H1 (cell line): Measurements from ENCODE around the gene CHST1. TPM values are rescaled to one million over a fixed set of nuclear protein-coding genes. Genes with fewer than 3 reads are reported as not detected.

Experiments
- CTCF ChIA-PET: fragments of 300-600 bp; sonication (Branson Sonifier 250); formaldehyde crosslinking; loops from one replicate; lab custom pipeline; 2021; ENCODE audit not compliant: partially characterized antibody; lab: Charles Lee
- POLR2A ChIA-PET: fragments of 300-600 bp; sonication (Branson Sonifier 250); formaldehyde crosslinking; loops from one replicate; lab custom pipeline; 2021; ENCODE audit warnings: inconsistent platforms; ENCODE audit not compliant: partially characterized antibody; lab: Charles Lee
- DNase-seq, 2 experiments: peaks; one replicate each; pipeline versions ENCODE4 v3.0.0 to v3.0.0-alpha.2; 2010 to 2022; ENCODE audit warnings: low spot score in 2 of 2, low read depth in 1 of 2, mixed read lengths in 1 of 2
- FAIRE-seq: peaks from 2 replicates; lab custom pipeline; 2011; peaks lifted over from hg19 to GRCh38; lab: Jason Lieb, UNC
- H2AFZ ChIP-seq: 2 replicates; pipeline ENCODE4 v1.8.1; 2012; ENCODE audit warnings: low read length, inconsistent platforms
- H2AK5ac ChIP-seq: 2 replicates; pipeline ENCODE4 v1.6.1; 2013; ENCODE audit warnings: low read depth, low read length
- H2BK120ac ChIP-seq: replicated peaks from 2 replicates; pipeline ENCODE3; 2013; ENCODE audit warnings: low read depth, low read length, inconsistent platforms
- H2BK12ac ChIP-seq: 2 replicates; pipeline ENCODE4 v1.6.1; 2013; ENCODE audit warnings: low read depth, low read length
- H2BK15ac ChIP-seq: 2 replicates; pipeline ENCODE4 v1.6.1; 2013; ENCODE audit warnings: low read length
- H2BK20ac ChIP-seq: 2 replicates; pipeline ENCODE4 v1.6.1; 2013; ENCODE audit warnings: low read length
- H2BK5ac ChIP-seq: 2 replicates; pipeline ENCODE4 v1.6.1; 2013; ENCODE audit warnings: low read depth, low read length
- H3K14ac ChIP-seq: 2 replicates; pipeline ENCODE4 v1.6.1; 2013; ENCODE audit warnings: inconsistent platforms; ENCODE audit not compliant: insufficient read length
- H3K18ac ChIP-seq: 2 replicates; pipeline ENCODE4 v1.6.1; 2013; ENCODE audit warnings: low read length; ENCODE audit errors: extremely low read depth
- H3K23ac ChIP-seq: 2 replicates; pipeline ENCODE4 v1.6.1; 2013; ENCODE audit warnings: inconsistent platforms; ENCODE audit not compliant: insufficient read length
- H3K23me2 ChIP-seq: 2 replicates; pipeline ENCODE4 v1.6.1; 2013; ENCODE audit warnings: low read depth, low read length
- H3K27ac ChIP-seq: 2 replicates; pipeline ENCODE4 v1.6.1; 2011; ENCODE audit warnings: low read depth, low read length, inconsistent platforms
- H3K27me3 ChIP-seq, 4 experiments: replicated peaks in 1 of 4; 1 replicate in 1 of 4; 2 replicates in 3 of 4; pipeline versions ENCODE4 v1.6.1 to v1.8.1; 2011 to 2013; ENCODE audit warnings: low read length in 3 of 4, mild to moderate bottlenecking in 3 of 4, inconsistent platforms in 2 of 4, mixed read lengths in 2 of 4, moderate library complexity in 1 of 4; ENCODE audit not compliant: control insufficient read depth in 3 of 4, insufficient read depth in 3 of 4; ENCODE audit errors: extremely low read depth in 1 of 4
- H3K36me3 ChIP-seq, 4 experiments: 2 replicates each; pipeline versions ENCODE4 v1.6.1 to v1.8.1; 2011 to 2013; ENCODE audit warnings: mild to moderate bottlenecking in 4 of 4, low read length in 3 of 4, moderate library complexity in 2 of 4, control low read depth in 1 of 4, inconsistent platforms in 1 of 4; ENCODE audit not compliant: insufficient read depth in 4 of 4, control insufficient read depth in 2 of 4
- H3K4ac ChIP-seq: replicated peaks from 2 replicates; pipeline ENCODE3; 2013; ENCODE audit warnings: low read length, low read depth, mixed read lengths, inconsistent platforms; ENCODE audit not compliant: insufficient read length
- H3K4me1 ChIP-seq, 4 experiments: replicated peaks in 1 of 4; 1 replicate in 1 of 4; 2 replicates in 3 of 4; pipeline versions ENCODE4 v1.6.1 to v1.8.1; 2011 to 2013; ENCODE audit warnings: low read length in 3 of 4, inconsistent platforms in 2 of 4, mixed read lengths in 1 of 4; ENCODE audit not compliant: insufficient read depth in 4 of 4, control insufficient read depth in 3 of 4
- H3K4me2 ChIP-seq, 2 experiments: 2 replicates each; pipeline versions ENCODE4 v1.6.1 to v1.8.1; 2011 to 2013; ENCODE audit warnings: low read depth in 2 of 2, low read length in 2 of 2, control low read depth in 1 of 2, inconsistent platforms in 1 of 2, mild to moderate bottlenecking in 1 of 2; ENCODE audit not compliant: insufficient read depth in 1 of 2
- H3K4me3 ChIP-seq, 4 experiments: fragments of 200-600, 300-600 bp in 1 of 4; sonication (generic), shearing (Covaris generic), sonication (Bioruptor Twin) in 1 of 4; 2 replicates each; pipeline versions ENCODE4 v1.5.1 to v1.8.1; 2011 to 2016; ENCODE audit warnings: low read length in 4 of 4, low read depth in 3 of 4, control low read depth in 2 of 4, inconsistent platforms in 2 of 4, mild to moderate bottlenecking in 2 of 4, mixed read lengths in 1 of 4, moderate library complexity in 1 of 4; ENCODE audit not compliant: insufficient read depth in 2 of 4; ENCODE audit errors: extremely low read depth in 1 of 4
- H3K56ac ChIP-seq: replicated peaks from 2 replicates; pipeline ENCODE3; 2013; ENCODE audit warnings: low read depth, mild to moderate bottlenecking, mixed read lengths, low read length, inconsistent platforms; ENCODE audit not compliant: insufficient read length
- H3K79me1 ChIP-seq: 2 replicates; pipeline ENCODE4 v1.6.1; 2013; ENCODE audit warnings: low read depth, low read length, control low read depth
- H3K79me2 ChIP-seq, 2 experiments: 2 replicates each; pipeline versions ENCODE4 v1.6.1 to v1.8.1; 2012 to 2013; ENCODE audit warnings: low read length in 2 of 2, mild to moderate bottlenecking in 2 of 2, inconsistent platforms in 1 of 2; ENCODE audit not compliant: insufficient read depth in 2 of 2, control insufficient read depth in 1 of 2
- H3K9ac ChIP-seq, 4 experiments: replicated peaks in 1 of 4; 1 replicate in 1 of 4; 2 replicates in 3 of 4; pipeline versions ENCODE4 v1.6.1 to v1.8.1; 2011 to 2013; ENCODE audit warnings: low read depth in 3 of 4, low read length in 3 of 4, control low read depth in 2 of 4, mild to moderate bottlenecking in 2 of 4, moderate library complexity in 2 of 4, inconsistent platforms in 1 of 4; ENCODE audit errors: extremely low read depth in 1 of 4
- H3K9me3 ChIP-seq, 2 experiments: 2 replicates each; pipeline versions ENCODE4 v1.6.1 to v1.8.1; 2012 to 2013; ENCODE audit warnings: mild to moderate bottlenecking in 2 of 2, moderate library complexity in 2 of 2, control low read depth in 1 of 2, inconsistent platforms in 1 of 2, low read depth in 1 of 2, low read length in 1 of 2, mixed read lengths in 1 of 2; ENCODE audit not compliant: insufficient read depth in 2 of 2
- H4K20me1 ChIP-seq, 2 experiments: replicated peaks in 1 of 2; 2 replicates each; pipeline versions ENCODE3 to v1.8.1; 2011 to 2013; ENCODE audit warnings: inconsistent platforms in 2 of 2, low read length in 2 of 2, mild to moderate bottlenecking in 1 of 2; ENCODE audit not compliant: insufficient read depth in 2 of 2, control insufficient read depth in 1 of 2
- H4K5ac ChIP-seq: 2 replicates; pipeline ENCODE4 v1.6.1; 2013; ENCODE audit warnings: low read length, low read depth, mixed read lengths, inconsistent platforms; ENCODE audit not compliant: insufficient read length
- H4K8ac ChIP-seq: 2 replicates; pipeline ENCODE4 v1.8.0; 2013; ENCODE audit warnings: mild to moderate bottlenecking, moderate library complexity, low read length, inconsistent platforms; ENCODE audit not compliant: insufficient read depth; ENCODE audit errors: extremely low read depth
- H4K91ac ChIP-seq: replicated peaks from 2 replicates; pipeline ENCODE3; 2013; ENCODE audit warnings: low read length, mixed read lengths, inconsistent platforms; ENCODE audit not compliant: insufficient read length
- HDAC2 ChIP-seq, 2 experiments: fragments of 300-600 bp in 1 of 2; sonication (generic) in 1 of 2; IDR thresholded peaks; 2 replicates each; pipeline ENCODE4 v1.6.1; 2011 to 2012; ENCODE audit warnings: low read depth in 2 of 2, low read length in 2 of 2, mild to moderate bottlenecking in 2 of 2, moderate library complexity in 2 of 2, borderline replicate concordance in 1 of 2, inconsistent platforms in 1 of 2
- SIN3A ChIP-seq, 2 experiments: IDR thresholded peaks in 1 of 2; conservative IDR thresholded peaks in 1 of 2; 2 replicates each; pipeline ENCODE4 v1.6.1; 2011 to 2012; ENCODE audit warnings: low read length in 2 of 2, improper control_type of control experiment in 1 of 2, low read depth in 1 of 2, mild to moderate bottlenecking in 1 of 2
- SUZ12 ChIP-seq: fragments of 200-600 bp; sonication (generic); IDR thresholded peaks from 2 replicates; pipeline ENCODE4 v1.6.1; 2012; ENCODE audit warnings: mild to moderate bottlenecking, inconsistent platforms, low read length, moderate library complexity, mixed read lengths
- WGBS, 2 experiments: shearing (Covaris generic) in 1 of 2; methylation state at CpG; one replicate each; pipeline versions ENCODE4 v1.1.6 to v1.1.7; 2013 to 2015; ENCODE audit warnings: low lambda C conversion rate in 2 of 2, mixed read lengths in 2 of 2, inconsistent platforms in 1 of 2, low coverage in 1 of 2, missing lambda C conversion rate in 1 of 2; ENCODE audit not compliant: insufficient replicate concordance in 2 of 2, insufficient coverage in 1 of 2, insufficient read length in 1 of 2; ENCODE audit errors: extremely low coverage in 1 of 2, missing lambda C conversion rate in 1 of 2; 5-methylcytosine and 5-hydroxymethylcytosine counted together
- polyA plus RNA-seq, 7 experiments: library from polyadenylated mRNA; depleted of rRNA in 3 of 7; stranded (reverse) in 5 of 7; unstranded in 2 of 7; fragments of >200 nt in 5 of 7; fragments of 200-250 nt in 2 of 7; gene quantifications; 1 replicate in 5 of 7; 2 replicates in 1 of 7; 4 replicates in 1 of 7; pipeline versions ENCODE4 v1.2.1 to v1.2.3, GENCODE V29; 2011 to 2013; ENCODE audit warnings: missing spikeins in 2 of 7, mixed read lengths in 2 of 7
- total RNA-seq: library from RNA; stranded (reverse); fragmentation: NEBNext Ultra II Directional; extraction: Animal tissue kit (Norgen Biotek cat#: 25700); gene quantifications from 2 replicates; pipeline ENCODE4 v1.2.1, GENCODE V29; 2021

CHST1 gene
- total and polyA plus RNA-seq, 2 of the 8 experiments (the other 6 are each of a cell fraction or from before 2014, with no cell fraction given) = 1.6 to 3.8 TPM

- CTCF ChIA-PET = interaction anchor here (1.0 to 2.2 kb wide), 8 partner anchors 11 to 61 kb away, joined by 3 to 9 read pairs (median 4); no protein-coding TSS in a partner anchor
These were observed 45.1 kb upstream of the CHST1 start for GRCh38 chr11:45710561-45710960.

More at GRCh38 chr11:45710561-45710960, 45.1 kb upstream of the CHST1 start:
- H2BK120ac ChIP-seq = no peak overlapping the region
- no peak overlapping the region for H2BK20ac ChIP-seq
- H4K8ac ChIP-seq = no peak overlapping the region
- H4K5ac ChIP-seq = no peak overlapping the region
- H3K36me3 ChIP-seq = no peaks in the 10 kb centered on the region
- no peak overlapping the region for H3K9ac ChIP-seq
- H3K14ac ChIP-seq = no peak overlapping the region
- no peak overlapping the region for H2BK12ac ChIP-seq
- no peak overlapping the region for H3K27ac ChIP-seq
- no peaks in the 10 kb centered on the region for H3K79me1 ChIP-seq
- no peak for TF ChIP-seq SIN3A (conservative IDR thresholded peaks at IDR 0.05 in 1 of 2, IDR thresholded peaks at IDR 0.05 in 1 of 2; ENCODE audit: low read depth in 1 of 2, low read length in 2 of 2)
- no peak for TF ChIP-seq HDAC2 (IDR thresholded peaks at IDR 0.05; ENCODE audit: borderline replicate concordance in 1 of 2, low read depth in 2 of 2, low read length in 2 of 2)
- TF ChIP-seq SUZ12 = no peak
- POLR2A ChIA-PET = no interaction called here
- FAIRE-seq (no peak), DNase-seq (no peak)
- H3K9me3 ChIP-seq = no peaks in the 10 kb centered on the region
- H2AK5ac ChIP-seq = no peak overlapping the region
- peaks cover 0 to 3% (median 0%) of the 10 kb centered on the region in 4 experiments; a peak in 1 of 7 replicates for H3K4me1 ChIP-seq
- no peak overlapping the region for H2BK15ac ChIP-seq
- H4K91ac ChIP-seq = no peak overlapping the region
- peaks cover 0 to 3% (median 0%) of the 10 kb centered on the region in 4 experiments; a peak in 1 of 7 replicates for H3K27me3 ChIP-seq
- no peaks in the 10 kb centered on the region for H3K79me2 ChIP-seq
- no peak overlapping the region for H2AFZ ChIP-seq
- H3K56ac ChIP-seq = no peak overlapping the region
- H3K4me3 ChIP-seq = no peak overlapping the region
- H2BK5ac ChIP-seq = no peak overlapping the region
- no peak overlapping the region for H3K18ac ChIP-seq
- no peak overlapping the region for H3K4me2 ChIP-seq
- H3K23me2 ChIP-seq = no peaks in the 10 kb centered on the region
- H3K23ac ChIP-seq = no peak overlapping the region
- WGBS, 2 experiments = 93% methylated on average over 1 of the region's 1 CpG; no CpG with 5 or more reads in 1 of the 2 experiments
- H3K4ac ChIP-seq = no peak overlapping the region
- no peaks in the 10 kb centered on the region for H4K20me1 ChIP-seq
